Stimulated activated CD8-positive, alpha-beta memory T cell treated with anti-CD3 and anti-CD28 coated beads, Interleukin-15, amount 100 ng/mL, for 4 hours (primary cell): ENCODE results near the gene KRTAP21-2.
A peak's percentile ranks its signal among the peaks of the same experiment; 100 is the strongest.
"Not testable (repeated sequence)": the region's sequence is repeated elsewhere in the genome, so short reads cannot be mapped to it uniquely, and the experiment has no call there.

Experiments
- DNase-seq, 2 donors: peaks; one replicate each; pipeline ENCODE4 v3.0.0-alpha.2; 2020; ENCODE audit warnings: low read depth in 2 of 2

The KRTAP21-2 gene

DNA sequence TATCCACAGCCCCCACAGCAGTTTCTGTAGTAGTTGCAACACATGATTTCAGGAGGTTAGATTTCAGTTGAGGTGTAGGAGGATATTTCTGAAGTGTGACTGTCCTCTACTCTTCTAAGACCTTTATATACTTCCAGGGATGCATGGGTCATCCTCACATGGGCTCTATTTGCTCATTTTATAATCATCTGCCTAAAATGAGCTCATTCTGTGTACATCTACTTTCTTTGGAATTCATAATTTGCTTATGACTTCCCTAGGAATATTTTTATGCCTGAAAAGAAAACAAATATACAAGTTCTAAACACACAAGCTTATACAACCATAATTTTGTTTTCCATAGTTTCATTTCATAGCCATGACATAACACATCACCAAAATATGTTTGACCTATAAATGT, at the start of gene KRTAP21-2:
KRTAP21-2 (minus strand) TSS at position 101 of the 400 bp plus-strand sequence; CDS start at position 44, 57 bp downstream.
- no peak for DNase-seq

- DNase-seq: no peak
These were observed 46.7 kb upstream of the KRTAP21-2 start for GRCh38 chr21:30793581-30794314.

- no peak for DNase-seq
These were observed 32.2 kb upstream of the KRTAP21-2 start for GRCh38 chr21:30779249-30779648.

GRCh38 chr21:30769724-30770431, 22.8 kb upstream of the KRTAP21-2 start:
- DNase-seq: no peak

DNA sequence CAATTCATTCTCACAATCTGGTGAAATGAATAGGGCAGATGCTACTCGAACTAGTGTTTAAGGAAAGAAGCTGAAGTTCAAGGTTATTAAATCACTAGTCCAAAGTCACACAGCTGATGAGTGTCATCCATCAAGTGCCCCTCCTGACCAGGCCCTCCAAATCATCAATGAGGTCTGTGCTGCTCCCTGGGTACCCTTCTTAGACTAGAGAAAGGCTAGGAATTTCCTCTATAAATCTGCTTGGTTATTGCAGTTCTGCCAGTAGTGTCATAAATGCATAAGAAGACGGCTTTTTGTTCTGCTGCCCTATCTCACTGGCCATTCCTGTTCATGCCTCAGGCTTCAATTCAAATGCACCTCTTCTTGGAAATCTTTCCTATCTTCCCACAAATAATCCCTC, 13.7 kb upstream of the KRTAP21-2 start:
- no peak for DNase-seq

DNA sequence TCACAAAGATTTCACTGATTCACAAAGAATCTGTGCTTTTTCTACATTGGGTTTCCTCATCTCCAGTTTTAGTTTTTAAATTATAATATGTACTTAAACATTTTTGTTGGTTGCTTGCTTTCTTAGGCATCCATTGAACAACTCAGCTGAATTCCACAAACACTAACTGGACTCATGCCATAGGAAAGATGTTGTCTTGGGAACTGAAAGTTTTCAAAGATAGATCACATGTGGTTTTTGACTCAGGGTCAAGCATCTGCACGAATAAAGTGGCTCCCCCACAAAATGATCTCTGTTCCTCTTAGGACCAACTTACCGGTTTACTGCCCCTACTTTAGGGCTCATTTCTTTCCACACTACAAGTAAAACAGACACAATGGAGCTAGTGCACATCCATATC, 11.2 kb upstream of the KRTAP21-2 start:
- DNase-seq: no peak

DNA sequence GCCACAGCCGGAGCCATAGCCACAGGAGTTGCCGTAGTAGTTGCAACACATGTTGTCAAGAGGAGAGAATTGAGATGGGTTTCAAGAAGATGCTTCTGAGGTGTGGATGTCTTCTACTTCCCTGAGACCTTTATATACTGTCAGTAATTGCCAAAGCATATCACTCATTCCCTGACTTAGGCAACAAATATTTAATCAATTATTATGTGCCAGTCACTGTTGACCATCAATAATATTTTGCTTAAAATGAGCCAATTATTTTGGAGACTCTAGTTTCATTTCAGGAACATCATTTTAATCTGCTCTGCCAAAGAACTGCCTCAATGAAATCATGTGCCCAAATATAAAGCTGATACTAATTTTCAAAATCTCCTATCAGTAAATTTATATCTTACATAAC, 8.3 kb upstream of the KRTAP21-2 start, which contains the start of gene KRTAP21-1:
KRTAP21-1 (minus strand) TSS at position 101 of the 400 bp plus-strand sequence; CDS start at position 51, 50 bp downstream.
- DNase-seq: not testable (repeated sequence)

- no peak for DNase-seq
These were observed 6.6 kb downstream of the KRTAP21-2 start for GRCh38 chr21:30740462-30740861.

DNA sequence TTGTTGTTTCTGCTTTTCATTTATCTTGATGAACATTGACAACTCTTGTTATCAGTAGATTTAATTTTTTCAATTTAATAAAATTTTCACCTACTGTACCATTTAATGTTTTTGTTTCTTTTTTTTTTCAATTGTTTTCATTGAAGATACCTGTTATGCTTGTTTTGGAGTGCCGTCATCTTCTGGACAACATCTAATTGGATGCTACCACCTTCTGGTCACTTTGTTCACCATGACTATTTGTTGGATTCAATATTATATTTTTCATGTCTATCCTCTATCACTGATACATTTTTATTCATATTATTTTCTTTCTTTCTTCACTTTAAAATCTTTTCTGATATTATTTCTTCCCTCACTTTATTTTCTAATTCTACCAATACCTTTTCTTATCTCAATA, 14.0 kb downstream of the KRTAP21-2 start:
- DNase-seq: no peak

- DNase-seq: no peak
These were observed 20.3 kb downstream of the KRTAP21-2 start for GRCh38 chr21:30726726-30727125.

GRCh38 chr21:30719401-30719800, 27.7 kb downstream of the KRTAP21-2 start:
- no peak for DNase-seq

DNA sequence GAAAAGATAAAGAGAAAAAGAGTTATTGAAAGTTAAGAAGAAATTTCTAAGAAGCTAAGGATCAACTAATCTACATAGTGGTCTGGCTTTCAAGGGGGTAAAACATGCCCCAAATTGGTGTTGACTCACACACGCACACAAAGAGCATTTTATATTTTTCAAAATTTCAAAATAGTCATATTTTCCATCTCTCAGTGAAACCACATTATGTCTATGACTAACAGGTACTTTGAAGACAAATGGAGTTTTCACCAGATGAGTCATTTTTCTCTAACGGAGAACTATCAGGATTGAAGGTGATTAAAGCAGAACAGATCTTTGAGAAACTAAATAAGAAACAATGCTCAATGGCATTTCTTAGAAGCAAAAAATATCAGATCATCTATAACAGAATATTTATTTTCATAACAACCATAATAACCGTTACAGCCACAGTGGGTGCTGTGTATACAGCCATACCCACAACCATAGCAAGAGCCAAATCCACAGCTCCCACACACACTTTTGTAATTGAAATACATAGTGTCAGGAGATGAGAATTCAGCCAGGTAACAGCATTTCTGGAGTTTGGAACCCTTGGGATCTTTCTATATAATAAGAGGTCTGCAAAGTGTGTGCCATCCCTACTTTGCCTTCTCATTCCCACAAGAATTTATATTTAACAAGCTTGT, 28.7 kb downstream of the KRTAP21-2 start, which contains the start of gene KRTAP21-3:
KRTAP21-3 (minus strand) TSS at position 539 of the 671 bp plus-strand sequence; CDS start at position 521, 18 bp downstream.
- no peak for DNase-seq

- no peak for DNase-seq
These were observed 30.0 kb downstream of the KRTAP21-2 start for GRCh38 chr21:30717105-30717504.

DNA sequence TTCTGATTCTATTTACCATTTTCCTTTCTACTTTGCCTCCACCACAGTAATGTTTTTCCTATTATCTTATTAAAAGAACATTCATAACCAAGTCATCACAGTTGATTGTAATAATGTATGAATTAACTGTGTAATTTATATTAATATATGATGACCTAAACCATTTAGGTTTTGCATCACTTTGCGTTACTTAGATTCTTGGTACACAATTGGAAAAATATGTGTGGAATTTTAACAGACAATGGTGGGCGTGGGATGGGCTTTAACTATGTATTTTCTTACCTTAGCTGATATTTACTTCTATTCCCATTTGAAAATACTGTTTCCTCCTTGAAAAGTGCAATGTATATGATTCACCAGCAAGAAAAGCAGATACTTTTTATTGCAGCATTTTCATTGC, 32.1 kb downstream of the KRTAP21-2 start:
- no peak for DNase-seq

DNA sequence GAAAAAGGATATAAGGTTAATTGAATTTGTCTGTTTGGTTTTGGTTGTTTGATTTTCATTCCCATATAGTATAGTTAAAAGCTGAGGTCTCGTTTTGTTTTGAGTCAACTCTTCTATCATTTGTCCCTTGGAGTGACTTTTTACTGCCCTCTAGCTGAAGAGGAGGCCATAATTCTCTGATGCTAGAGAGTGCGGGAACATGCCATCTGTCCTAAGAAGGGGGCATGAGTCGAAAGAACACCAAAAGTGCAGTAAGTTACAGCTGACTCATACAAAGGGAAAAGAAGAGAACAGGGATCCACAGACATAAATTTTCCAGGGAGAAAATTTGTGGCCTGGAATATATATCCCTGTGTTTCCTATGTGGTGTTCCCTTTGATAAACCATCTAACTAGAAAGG, 32.6 kb downstream of the KRTAP21-2 start:
- no peak for DNase-seq

- DNase-seq: no peak
These were observed 33.3 kb downstream of the KRTAP21-2 start for GRCh38 chr21:30713766-30714165.

DNA sequence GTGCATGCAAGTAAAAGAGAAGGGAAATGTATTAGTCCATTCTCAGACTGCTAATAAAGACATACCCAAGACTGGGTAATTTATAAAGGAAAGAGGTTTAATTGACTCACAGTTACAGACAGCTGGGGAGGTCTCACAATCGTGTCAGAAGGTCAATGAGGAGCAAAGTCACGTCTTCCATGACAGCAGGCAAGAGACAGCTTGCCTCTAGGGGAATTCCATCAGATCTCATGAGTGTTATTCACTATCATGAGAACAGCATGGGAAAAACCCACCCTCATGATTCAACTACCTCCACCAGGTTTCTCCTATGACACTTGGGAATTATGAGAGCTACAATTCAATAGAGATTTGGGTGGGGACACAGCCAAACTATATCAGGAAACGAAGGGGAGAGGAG, 36.6 kb downstream of the KRTAP21-2 start:
- peak in 1 of 2 donors; percentile 9 for DNase-seq

DNA sequence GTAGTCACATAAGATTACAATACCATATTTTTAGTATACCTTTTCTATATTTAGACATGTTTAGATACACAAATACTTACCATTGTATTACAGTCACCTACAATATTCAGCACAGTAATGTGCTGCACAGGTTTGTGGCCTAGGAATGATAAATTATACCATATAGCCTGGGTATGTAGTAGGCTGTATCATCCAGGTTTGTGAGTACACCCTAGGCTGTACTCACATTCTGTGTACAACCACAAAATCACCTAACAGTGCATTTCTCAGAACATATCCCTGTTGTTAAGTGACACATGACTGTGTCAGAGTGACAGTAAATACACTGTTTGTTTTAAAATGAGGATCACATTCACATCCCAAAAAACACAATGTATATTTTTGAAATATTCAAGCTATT, 39.6 kb downstream of the KRTAP21-2 start:
- DNase-seq: no peak
